Placental pericyte (primary cell): ENCODE data around the gene MAPK14. TPM values are rescaled to one million over a fixed set of nuclear protein-coding genes. Genes with fewer than 3 reads are reported as not detected.

ENCODE experiments used
- total RNA-seq: library from RNA; depleted of rRNA; stranded (reverse); fragments of >200 nt; gene quantifications from 2 replicates; pipeline ENCODE4 v1.2.3, GENCODE V29; 2012

Gene MAPK14
- total RNA-seq = 57.1 and 93.5 TPM in 2 replicates

DNA sequence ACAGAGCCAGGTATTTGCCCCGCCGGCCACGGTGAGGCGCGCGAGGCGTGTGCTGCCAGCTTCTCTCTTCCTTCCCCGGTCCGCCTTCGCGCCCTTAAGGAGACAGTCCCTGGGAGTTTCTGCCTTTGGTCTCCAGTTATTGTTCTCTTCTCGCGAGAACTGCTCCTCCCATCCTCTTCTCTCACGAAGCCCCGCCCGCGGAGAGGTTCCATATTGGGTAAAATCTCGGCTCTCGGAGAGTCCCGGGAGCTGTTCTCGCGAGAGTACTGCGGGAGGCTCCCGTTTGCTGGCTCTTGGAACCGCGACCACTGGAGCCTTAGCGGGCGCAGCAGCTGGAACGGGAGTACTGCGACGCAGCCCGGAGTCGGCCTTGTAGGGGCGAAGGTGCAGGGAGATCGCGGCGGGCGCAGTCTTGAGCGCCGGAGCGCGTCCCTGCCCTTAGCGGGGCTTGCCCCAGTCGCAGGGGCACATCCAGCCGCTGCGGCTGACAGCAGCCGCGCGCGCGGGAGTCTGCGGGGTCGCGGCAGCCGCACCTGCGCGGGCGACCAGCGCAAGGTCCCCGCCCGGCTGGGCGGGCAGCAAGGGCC is at the start of gene MAPK14:
Gene MAPK14, plus strand, starts transcription at position 308 of the 587 bp plus-strand sequence. CDS start 350 bp downstream, outside the sequence.

DNA sequence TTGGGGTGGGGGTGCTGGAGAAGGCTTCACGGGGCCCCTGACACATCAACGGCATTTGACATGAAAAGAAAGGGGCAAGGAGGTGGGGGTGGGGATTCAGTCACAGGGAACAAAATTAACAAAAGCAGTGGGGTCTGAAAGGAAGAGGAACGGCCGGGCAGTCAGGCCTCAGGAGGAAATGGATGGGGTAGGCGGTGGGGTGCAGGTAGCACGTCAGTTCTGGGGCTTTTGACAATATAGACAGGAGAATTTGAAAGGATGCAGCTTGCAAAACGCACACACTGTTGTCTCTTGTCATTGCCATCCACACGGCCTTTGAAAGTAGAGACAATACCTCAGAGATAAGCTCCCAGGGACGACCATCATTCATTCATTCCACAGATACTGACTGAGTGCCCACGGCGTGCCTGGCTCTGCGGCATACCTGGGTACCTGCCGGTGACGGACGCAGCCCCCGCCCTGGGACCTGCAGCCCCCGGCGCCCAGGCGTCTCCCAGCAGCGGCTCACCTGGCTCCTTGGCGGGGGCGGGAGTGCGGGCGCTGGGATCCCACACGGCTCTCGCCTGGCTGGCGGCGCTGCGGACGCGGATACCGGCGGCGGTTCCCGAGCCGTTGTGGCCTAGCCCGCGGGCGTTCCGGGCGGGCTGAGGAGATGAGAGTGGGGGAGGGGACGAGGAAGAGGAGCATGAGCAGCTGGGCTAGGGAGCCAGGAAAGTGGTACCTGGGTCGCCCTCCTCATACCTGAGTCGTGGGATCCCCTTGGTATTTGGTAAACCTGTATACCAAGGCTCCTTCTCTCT is 3.4 kb upstream of the MAPK14 start, which contains the start of gene SLC26A8:
Gene SLC26A8, minus strand, starts transcription at position 646 of the 800 bp plus-strand sequence. CDS start 4,934 bp downstream, outside the sequence.

DNA sequence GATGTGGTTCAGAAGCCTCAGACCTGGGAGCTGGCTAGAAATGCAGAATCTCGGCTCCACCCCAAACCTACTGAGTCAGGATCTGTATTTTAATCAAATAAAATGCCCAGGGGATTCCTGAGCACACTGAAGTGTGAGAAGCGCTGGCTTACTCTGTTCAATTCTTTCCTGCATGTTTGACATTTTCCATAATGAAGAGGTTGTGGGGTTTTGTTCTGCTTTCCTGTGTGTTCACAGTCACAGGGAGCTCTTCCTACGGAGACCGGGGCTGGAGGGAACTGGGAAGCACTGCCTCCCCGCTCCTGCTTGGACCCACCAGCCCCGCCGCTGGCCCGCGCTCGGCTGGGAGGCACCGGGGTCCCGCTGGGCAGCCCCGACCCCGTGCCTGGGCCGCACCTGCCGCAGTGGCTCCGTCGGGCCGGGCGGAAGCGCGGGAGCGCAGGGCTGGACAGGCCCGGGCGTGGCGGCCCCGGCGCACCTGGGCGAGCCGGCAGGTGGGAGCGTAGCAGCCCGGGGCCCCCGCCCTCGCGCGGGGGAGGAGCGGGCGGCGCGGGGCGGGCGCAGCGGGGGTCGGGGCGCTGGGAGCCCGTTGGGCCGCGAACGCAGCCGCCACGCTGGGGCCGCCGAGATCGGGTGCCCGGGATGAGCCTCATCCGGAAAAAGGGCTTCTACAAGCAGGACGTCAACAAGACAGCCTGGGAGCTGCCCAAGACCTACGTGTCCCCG is 102.5 kb downstream of the MAPK14 start, which contains the start of gene MAPK13:
Gene MAPK13, plus strand, starts transcription at position 573 of the 726 bp plus-strand sequence. Its CDS starts 70 bp downstream, at position 643.

Other genes with a start within 250 kb of the MAPK14 start
- not detected in 2 replicates for gene CLPSL1, start 246.8 kb upstream of the MAPK14 start, total RNA-seq
- gene CLPS, start 230.5 kb upstream of the MAPK14 start, total RNA-seq = not detected in 2 replicates
- not detected in 2 replicates for gene LHFPL5, start 222.5 kb upstream of the MAPK14 start, total RNA-seq
- 51.4 and 84.8 TPM in 2 replicates for gene SRPK1, start 106.7 kb upstream of the MAPK14 start, total RNA-seq
- gene SLC26A8, start 3.2 kb upstream of the MAPK14 start, total RNA-seq = not detected in 2 replicates
- gene MAPK13, start 102.7 kb downstream of the MAPK14 start, total RNA-seq = 12.5 and 21.9 TPM in 2 replicates
- gene BRPF3, start 168.9 kb downstream of the MAPK14 start, total RNA-seq = 22.5 and 37.6 TPM in 2 replicates
- 0.14 TPM in 1 of 2 replicates, not detected in the other for gene PNPLA1, start 242.3 kb downstream of the MAPK14 start, total RNA-seq